WTC11 (cell line): ENCODE data around the gene GNAL. TPM values are rescaled to one million over a fixed set of nuclear protein-coding genes. Genes with fewer than 3 reads are reported as not detected.
A peak's percentile ranks its signal among the peaks of the same experiment; 100 is the strongest.

Experiments used
- ATAC-seq: fragments of 200-7000 bp; cut with Tn5 transposase; 2 replicates; pipeline ENCODE4 v1.10.0; 2021; ENCODE audit warnings: mild to moderate bottlenecking, moderate library complexity
- CTCF ChIA-PET: fragments of 300-600 bp; sonication (Branson Sonifier 250); formaldehyde crosslinking; loops from one replicate; lab custom pipeline; 2021; ENCODE audit warnings: antibody characterized with exemption; lab: Charles Lee
- POLR2A ChIA-PET: fragments of 350-600 bp; sonication (Branson Sonifier 250); formaldehyde crosslinking; loops from one replicate; lab custom pipeline; 2021; ENCODE audit warnings: antibody characterized with exemption; lab: Charles Lee
- DNase-seq: peaks from one replicate; pipeline ENCODE4 v3.0.0; 2021; ENCODE audit warnings: low spot score
- H3K27ac Mint-ChIP-seq: 2 replicates; pipeline ENCODE4 v1.8.0; 2021; ENCODE audit warnings: mixed read lengths
- H3K27me3 Mint-ChIP-seq: 2 replicates; pipeline ENCODE4 v1.8.0; 2021; ENCODE audit warnings: low read depth, mild to moderate bottlenecking, moderate library complexity, mixed read lengths
- H3K36me3 Mint-ChIP-seq: 2 replicates; pipeline ENCODE4 v1.8.0; 2021; ENCODE audit warnings: mixed read lengths
- H3K4me1 Mint-ChIP-seq: 2 replicates; pipeline ENCODE4 v1.8.0; 2022; ENCODE audit warnings: mixed read lengths
- H3K4me3 Mint-ChIP-seq: 2 replicates; pipeline ENCODE4 v1.8.0; 2021; ENCODE audit warnings: mild to moderate bottlenecking, moderate library complexity, mixed read lengths
- H3K9me3 Mint-ChIP-seq: 2 replicates; pipeline ENCODE4 v1.8.0; 2021; ENCODE audit warnings: mixed read lengths
- AFF4 ChIP-seq: sonication (generic); formaldehyde crosslinking; IDR thresholded peaks from 2 replicates; pipeline ENCODE4 v1.8.1; 2023; ENCODE audit warnings: mild to moderate bottlenecking, missing genetic modification reagents, borderline replicate concordance
- ATF2 ChIP-seq: sonication (generic); formaldehyde crosslinking; IDR thresholded peaks from 2 replicates; pipeline ENCODE4 v1.8.1; 2022; ENCODE audit warnings: low read depth, missing genetic modification reagents, borderline replicate concordance
- CBFB ChIP-seq: sonication (generic); formaldehyde crosslinking; IDR thresholded peaks from 2 replicates; pipeline ENCODE4 v1.8.1; 2022; ENCODE audit warnings: mild to moderate bottlenecking, low read depth, missing genetic modification reagents
- ETV6 ChIP-seq: sonication (generic); formaldehyde crosslinking; IDR thresholded peaks from 2 replicates; pipeline ENCODE4 v1.8.1; 2022; ENCODE audit warnings: mild to moderate bottlenecking, missing genetic modification reagents
- FOXJ3 ChIP-seq: sonication (generic); formaldehyde crosslinking; IDR thresholded peaks from 2 replicates; pipeline ENCODE4 v1.9.0; 2021; ENCODE audit warnings: missing genetic modification reagents, mild to moderate bottlenecking, borderline replicate concordance
- FOXK1 ChIP-seq: sonication (generic); formaldehyde crosslinking; IDR thresholded peaks from 2 replicates; pipeline ENCODE4 v1.8.0; 2022; ENCODE audit warnings: mild to moderate bottlenecking, moderate library complexity, missing genetic modification reagents
- FOXP4 ChIP-seq: sonication (generic); formaldehyde crosslinking; IDR thresholded peaks from 2 replicates; pipeline ENCODE4 v1.8.0; 2022; ENCODE audit warnings: mild to moderate bottlenecking, missing genetic modification reagents
- IRF2 ChIP-seq: sonication (generic); formaldehyde crosslinking; IDR thresholded peaks from 2 replicates; pipeline ENCODE4 v1.8.0; 2022; ENCODE audit warnings: low read depth, missing genetic modification reagents, borderline replicate concordance
- JUN ChIP-seq: sonication (generic); formaldehyde crosslinking; IDR thresholded peaks from 2 replicates; pipeline ENCODE4 v1.8.0; 2023; ENCODE audit warnings: mild to moderate bottlenecking, missing genetic modification reagents
- KAT7 ChIP-seq: sonication (generic); formaldehyde crosslinking; IDR thresholded peaks from 2 replicates; pipeline ENCODE4 v1.8.1; 2023; ENCODE audit warnings: missing genetic modification reagents, mild to moderate bottlenecking, borderline replicate concordance
- MAX ChIP-seq: sonication (generic); formaldehyde crosslinking; IDR thresholded peaks from 2 replicates; pipeline ENCODE4 v1.8.0; 2022; ENCODE audit warnings: mild to moderate bottlenecking, missing genetic modification reagents
- MXD4 ChIP-seq: fragments of 250-450 bp; sonication (Bioruptor Pico); IDR thresholded peaks from 2 replicates; pipeline ENCODE4 v1.8.0; 2021; ENCODE audit warnings: mild to moderate bottlenecking, moderate library complexity, borderline replicate concordance
- RELA ChIP-seq: sonication (generic); formaldehyde crosslinking; IDR thresholded peaks from 2 replicates; pipeline ENCODE4 v1.8.1; 2022; ENCODE audit warnings: missing genetic modification reagents, mild to moderate bottlenecking, borderline replicate concordance
- USF1 ChIP-seq: sonication (generic); formaldehyde crosslinking; IDR thresholded peaks from 2 replicates; pipeline ENCODE4 v1.8.0; 2022; ENCODE audit warnings: mild to moderate bottlenecking, missing genetic modification reagents
- USF2 ChIP-seq: sonication (generic); formaldehyde crosslinking; IDR thresholded peaks from 2 replicates; pipeline ENCODE4 v1.8.1; 2023; ENCODE audit warnings: mild to moderate bottlenecking, missing genetic modification reagents, moderate library complexity
- ZBTB21 ChIP-seq: sonication (generic); formaldehyde crosslinking; IDR thresholded peaks from 2 replicates; pipeline ENCODE4 v1.8.1; 2023; ENCODE audit warnings: mild to moderate bottlenecking, missing genetic modification reagents, borderline replicate concordance
- ZNF263 ChIP-seq: sonication (generic); formaldehyde crosslinking; IDR thresholded peaks from 2 replicates; pipeline ENCODE4 v1.8.1; 2022; ENCODE audit warnings: low read depth, mild to moderate bottlenecking, moderate library complexity, missing genetic modification reagents
- ZNF423 ChIP-seq: fragments of 250-450 bp; sonication (Bioruptor Pico); IDR thresholded peaks from 2 replicates; pipeline ENCODE4 v2.1.2; 2022; ENCODE audit warnings: mild to moderate bottlenecking, moderate library complexity
- total RNA-seq: library from RNA; stranded (reverse); gene quantifications from 3 replicates; pipeline ENCODE4 v1.2.3, GENCODE V29; 2021

The GNAL gene
- total RNA-seq, 1 experiment from 2014 or later = 22.3 TPM

- peak; percentile 38 for ATAC-seq
- Mint-ChIP-seq H3K27ac (peak overlapping the region; percentile 51; the same call in 1 of the 2 replicates), H3K36me3 (peaks cover 12% of the 10 kb centered on the region; the same call in 1 of the 2 replicates), H3K4me1 (peaks cover 45% of the 10 kb centered on the region), H3K9me3 (no peaks in the 10 kb centered on the region), H3K27me3 (no peaks in the 10 kb centered on the region), H3K4me3 (no peak overlapping the region)
- DNase-seq = no peak
- TF ChIP-seq USF1 (CRISPR knock-in tag) = peak; percentile 34; the same call in 1 of the 2 replicates
- TF ChIP-seq USF2 = peak; percentile 54
- no peak for TF ChIP-seq AFF4 (CRISPR knock-in tag)
- peak; percentile 3; the same call in 1 of the 2 replicates for TF ChIP-seq ZNF423 (CRISPR knock-in tag)
- ChIA-PET CTCF (interaction anchor here (0.7 kb wide), 1 partner anchor 136 kb away, joined by 3 read pairs; no protein-coding TSS in a partner anchor), POLR2A (interaction anchor here (0.6 kb wide), 1 partner anchor 7 kb away, joined by 5 read pairs; no protein-coding TSS in a partner anchor)
These were observed 213.6 kb downstream of the GNAL start for GRCh38 chr18:11902522-11903292.

GRCh38 chr18:11905613-11906012 lies 216.5 kb downstream of the GNAL start:
- Mint-ChIP-seq H3K4me1 (peaks cover 47% of the 10 kb centered on the region), H3K9me3 (no peaks in the 10 kb centered on the region), H3K36me3 (peaks cover 8% of the 10 kb centered on the region; the same call in 1 of the 2 replicates), H3K4me3 (peak overlapping the region; percentile 32), H3K27ac (peak overlapping the region; percentile 91), H3K27me3 (no peaks in the 10 kb centered on the region)
- ChIA-PET CTCF (interaction anchor here (0.9 to 1.9 kb wide), 5 partner anchors 8 to 134 kb away, joined by 3 to 8 read pairs (median 4); no protein-coding TSS in a partner anchor), POLR2A (interaction anchor here (0.5 to 1.4 kb wide), 2 partner anchors 10 to 75 kb away, joined by 3 read pairs; no protein-coding TSS in a partner anchor)
- no peak for ATAC-seq
- no peak for DNase-seq
- TF ChIP-seq FOXP4 (CRISPR knock-in tag) (no peak), ATF2 (CRISPR knock-in tag) (no peak), ETV6 (CRISPR knock-in tag) (no peak), ZNF423 (CRISPR knock-in tag) (no peak), AFF4 (CRISPR knock-in tag) (no peak), ZNF263 (no peak), ZBTB21 (CRISPR knock-in tag) (no peak), MAX (CRISPR knock-in tag) (no peak), IRF2 (CRISPR knock-in tag) (no peak), RELA (CRISPR knock-in tag) (no peak), JUN (CRISPR knock-in tag) (no peak), CBFB (no peak), KAT7 (no peak), FOXK1 (CRISPR knock-in tag) (no peak), FOXJ3 (CRISPR knock-in tag) (no peak), MXD4 (CRISPR knock-in tag) (no peak)
- TF ChIP-seq, all 79 proteins: peak for 0
